Lower lobe of right lung (tissue), 2 donors: ENCODE measurements around the gene NDST3. TPM values are rescaled to one million over a fixed set of nuclear protein-coding genes. Genes with fewer than 3 reads are reported as not detected.

Source experiments
- ATAC-seq, 2 donors: fragments of 200-7000 bp; cut with Tn5 transposase; one replicate each; pipeline ENCODE4 v1.9.1; 2020 to 2022; ENCODE audit warnings: mild to moderate bottlenecking in 2 of 2, moderate library complexity in 2 of 2
- DNase-seq: peaks from one replicate; pipeline ENCODE4 v3.0.0-alpha.2; 2020
- H3K27ac ChIP-seq: fragments of 200-600 bp; one replicate; pipeline ENCODE4 v1.8.0; 2022
- H3K27me3 ChIP-seq: fragments of 200-600 bp; one replicate; pipeline ENCODE4 v1.8.0; 2022; ENCODE audit warnings: low read depth
- H3K36me3 ChIP-seq: fragments of 200-600 bp; one replicate; pipeline ENCODE4 v1.8.0; 2022; ENCODE audit warnings: mild to moderate bottlenecking
- H3K4me1 ChIP-seq: fragments of 200-600 bp; one replicate; pipeline ENCODE4 v1.8.0; 2022
- H3K4me3 ChIP-seq: fragments of 200-600 bp; one replicate; pipeline ENCODE4 v1.8.0; 2022; ENCODE audit warnings: mild to moderate bottlenecking
- H3K9me3 ChIP-seq: fragments of 200-600 bp; one replicate; pipeline ENCODE4 v1.8.0; 2022
- CTCF ChIP-seq: fragments of 200-600 bp; IDR thresholded peaks from one replicate; pipeline ENCODE4 v1.8.0; 2022; ENCODE audit warnings: antibody characterized with exemption, mild to moderate bottlenecking
- intact Hi-C: fragments of 100-400 bp; cut with DNase I; formaldehyde crosslinking; loops from one replicate; pipeline ENCODE4 v1.11.0; 2022
- long read RNA-seq: library from polyadenylated mRNA; unstranded; transcript quantifications from one replicate; pipeline ENCODE4 v2.0.0, GENCODE V29; 2021
- total RNA-seq: library from RNA; stranded (reverse); fragmentation: NEBNext Ultra II Directional; extraction: Animal tissue kit (Norgen Biotek cat#: 25700); gene quantifications from one replicate; pipeline ENCODE4 v1.2.1, GENCODE V29; 2021
- donor health status: DM: no; HTN: yes; CAD: no; lungs with severe emphysema.

The NDST3 gene
- total RNA-seq = 0.06 TPM
- long read RNA-seq = 0 reads

GRCh38 chr4:118034053-118034785 is at the start of gene NDST3:
Gene NDST3, plus strand, starts transcription at chr4:118034486. Its CDS starts 19,425 bp downstream, at chr4:118053911.
- Histone ChIP-seq H3K36me3 (no peaks in the 10 kb centered on the region), H3K4me1 (no peaks in the 10 kb centered on the region), H3K4me3 (peak within 1 kb of the TSS; percentile 49), H3K27ac (no peak within 1 kb of the TSS), H3K27me3 (peaks cover 38% of the 10 kb centered on the region), H3K9me3 (no peaks in the 10 kb centered on the region)
- DNase-seq = peak; percentile 64
- intact Hi-C loops = no loop called here
- peak; percentile 16 for TF ChIP-seq CTCF
- ATAC-seq = peak; percentile 83 to 89

GRCh38 chr4:117986321-117986720 is 48.0 kb upstream of the NDST3 start:
- DNase-seq (no peak), ATAC-seq (no peak)
- Histone ChIP-seq H3K36me3 (no peaks in the 10 kb centered on the region), H3K4me1 (no peaks in the 10 kb centered on the region), H3K9me3 (no peaks in the 10 kb centered on the region), H3K27ac (no peak overlapping the region), H3K27me3 (no peaks in the 10 kb centered on the region), H3K4me3 (no peak overlapping the region)
- intact Hi-C loops = no loop called here
- TF ChIP-seq CTCF = no peak

- H3K4me3 ChIP-seq = no peak overlapping the region
- H3K27ac ChIP-seq = no peak overlapping the region
- H3K9me3 ChIP-seq = no peaks in the 10 kb centered on the region
- H3K4me1 ChIP-seq = no peaks in the 10 kb centered on the region
- H3K27me3 ChIP-seq = no peaks in the 10 kb centered on the region
- ATAC-seq (no peak), DNase-seq (no peak)
- no peaks in the 10 kb centered on the region for H3K36me3 ChIP-seq
- intact Hi-C loops = no loop called here
- TF ChIP-seq CTCF = no peak
Observed at GRCh38 chr4:117987464-117987863, 46.8 kb upstream of the NDST3 start.

GRCh38 chr4:117996891-117997290 is 37.4 kb upstream of the NDST3 start:
- DNase-seq (no peak), ATAC-seq (no peak)
- no peaks in the 10 kb centered on the region for H3K27me3 ChIP-seq
- H3K9me3 ChIP-seq = no peaks in the 10 kb centered on the region
- no peak for TF ChIP-seq CTCF
- no peak overlapping the region for H3K27ac ChIP-seq
- H3K36me3 ChIP-seq = no peaks in the 10 kb centered on the region
- no peaks in the 10 kb centered on the region for H3K4me1 ChIP-seq
- H3K4me3 ChIP-seq = no peak overlapping the region
- intact Hi-C loops = no loop called here

- H3K27ac ChIP-seq = no peak overlapping the region
- no peak overlapping the region for H3K4me3 ChIP-seq
- H3K4me1 ChIP-seq = no peaks in the 10 kb centered on the region
- intact Hi-C loops = no loop called here
- H3K36me3 ChIP-seq = no peaks in the 10 kb centered on the region
- ATAC-seq (no peak), DNase-seq (no peak)
- no peaks in the 10 kb centered on the region for H3K27me3 ChIP-seq
- no peak for TF ChIP-seq CTCF
- no peaks in the 10 kb centered on the region for H3K9me3 ChIP-seq
Observed at GRCh38 chr4:118004088-118004487, 30.2 kb upstream of the NDST3 start.
